HEK293 (cell line): Measurements from ENCODE around the gene SLC6A11.

Experiments used
- CTCF ChIA-PET: fragments of 350-600 bp; formaldehyde crosslinking; extraction: SDS; loops from one replicate; lab custom pipeline; 2021; ENCODE audit warnings: antibody characterized with exemption; lab: Yijun Ruan, JAX
- POLR2A ChIA-PET: fragments of 300-600 bp; formaldehyde crosslinking; extraction: SDS; loops from one replicate; lab custom pipeline; 2020; ENCODE audit warnings: antibody characterized with exemption, inconsistent platforms; lab: Yijun Ruan, JAX
- H3K27ac ChIP-seq: fragments of 200-500 bp; sonication (Bioruptor generic); 2 replicates; pipeline ENCODE4 v1.5.1; 2014; ENCODE audit warnings: low read depth, low read length, control low read depth, inconsistent platforms; ENCODE audit errors: extremely low read depth
- H3K36me3 ChIP-seq, 2 experiments: fragments of 200-500 bp in 1 of 2; sonication (Bioruptor generic) in 1 of 2; 1 replicate in 1 of 2; 2 replicates in 1 of 2; pipeline ENCODE4 v1.5.1; 2014 to 2017; ENCODE audit warnings: inconsistent platforms in 2 of 2, low read length in 2 of 2; ENCODE audit not compliant: control insufficient read depth in 2 of 2, insufficient read depth in 1 of 2
- H3K4me1 ChIP-seq: fragments of 200-500 bp; sonication (Bioruptor generic); 2 replicates; pipeline ENCODE4 v1.5.1; 2014; ENCODE audit warnings: mild to moderate bottlenecking, low read length, inconsistent platforms; ENCODE audit not compliant: control insufficient read depth, insufficient read depth
- H3K4me3 ChIP-seq: 2 replicates; pipeline ENCODE4 v1.5.1; 2011; ENCODE audit warnings: low read depth, mild to moderate bottlenecking, control low read depth, low read length, moderate library complexity
- H3K9me3 ChIP-seq: fragments of 200-500 bp; sonication (Bioruptor generic); 2 replicates; pipeline ENCODE4 v1.5.1; 2014; ENCODE audit warnings: low read depth, low read length, inconsistent platforms; ENCODE audit not compliant: control insufficient read depth, insufficient read depth
- BCL6B ChIP-seq: fragments of 450-650 bp; formaldehyde crosslinking; IDR thresholded peaks from 2 replicates; pipeline ENCODE4 v1.5.1; 2017; ENCODE audit warnings: missing biosample characterization, missing genetic modification characterization
- FEZF1 ChIP-seq: fragments of 450-650 bp; formaldehyde crosslinking; IDR thresholded peaks from 2 replicates; pipeline ENCODE4 v1.5.1; 2016; ENCODE audit warnings: missing biosample characterization, missing genetic modification characterization
- GLIS1 ChIP-seq: fragments of 450-650 bp; formaldehyde crosslinking; IDR thresholded peaks from 2 replicates; pipeline ENCODE4 v1.5.1; 2016; ENCODE audit warnings: missing biosample characterization, missing genetic modification characterization
- KLF16 ChIP-seq: fragments of 450-650 bp; formaldehyde crosslinking; IDR thresholded peaks from 2 replicates; pipeline ENCODE4 v1.5.1; 2017; ENCODE audit warnings: missing biosample characterization, missing genetic modification characterization
- MZF1 ChIP-seq: fragments of 450-650 bp; formaldehyde crosslinking; IDR thresholded peaks from 2 replicates; pipeline ENCODE4 v1.5.1; 2017; ENCODE audit warnings: missing biosample characterization, missing genetic modification characterization, borderline replicate concordance
- OSR2 ChIP-seq: fragments of 450-650 bp; formaldehyde crosslinking; IDR thresholded peaks from 2 replicates; pipeline ENCODE4 v1.5.1; 2016; ENCODE audit warnings: missing biosample characterization, missing genetic modification characterization
- PRDM1 ChIP-seq: fragments of 450-650 bp; formaldehyde crosslinking; IDR thresholded peaks from 2 replicates; pipeline ENCODE4; 2016; ENCODE audit warnings: missing biosample characterization, missing genetic modification characterization
- SCRT1 ChIP-seq: fragments of 450-650 bp; formaldehyde crosslinking; IDR thresholded peaks from 2 replicates; pipeline ENCODE4 v1.5.1; 2016; ENCODE audit warnings: missing biosample characterization, missing genetic modification characterization, borderline replicate concordance
- SCRT2 ChIP-seq: fragments of 450-650 bp; formaldehyde crosslinking; IDR thresholded peaks from 2 replicates; pipeline ENCODE4 v1.5.1; 2016; ENCODE audit warnings: missing biosample characterization, missing genetic modification characterization
- WT1 ChIP-seq: fragments of 450-650 bp; formaldehyde crosslinking; IDR thresholded peaks from 2 replicates; pipeline ENCODE4 v1.5.1; 2016; ENCODE audit warnings: missing biosample characterization, missing genetic modification characterization
- YY1 ChIP-seq: fragments of 450-650 bp; formaldehyde crosslinking; IDR thresholded peaks from 2 replicates; pipeline ENCODE4 v1.5.1; 2018; ENCODE audit warnings: missing biosample characterization, missing genetic modification characterization
- ZBTB17 ChIP-seq: fragments of 450-650 bp; formaldehyde crosslinking; IDR thresholded peaks from 2 replicates; pipeline ENCODE4 v1.5.1; 2016; ENCODE audit warnings: missing biosample characterization, missing genetic modification characterization
- ZBTB20 ChIP-seq: fragments of 450-650 bp; formaldehyde crosslinking; IDR thresholded peaks from 2 replicates; pipeline ENCODE4 v1.5.1; 2016; ENCODE audit warnings: missing biosample characterization, missing genetic modification characterization
- ZBTB48 ChIP-seq: fragments of 450-650 bp; formaldehyde crosslinking; IDR thresholded peaks from 2 replicates; pipeline ENCODE4 v1.5.1; 2016; ENCODE audit warnings: missing biosample characterization, missing genetic modification characterization
- ZEB2 ChIP-seq: fragments of 450-650 bp; formaldehyde crosslinking; IDR thresholded peaks from 2 replicates; pipeline ENCODE4 v1.5.1; 2016; ENCODE audit warnings: missing biosample characterization, missing genetic modification characterization
- ZFHX2 ChIP-seq: fragments of 450-650 bp; formaldehyde crosslinking; conservative IDR thresholded peaks from 2 replicates; pipeline ENCODE4 v1.5.1; 2016; ENCODE audit warnings: missing biosample characterization, missing genetic modification characterization
- ZFP3 ChIP-seq: fragments of 450-650 bp; formaldehyde crosslinking; IDR thresholded peaks from 2 replicates; pipeline ENCODE4 v1.5.1; 2016; ENCODE audit warnings: low read depth, missing biosample characterization, missing genetic modification characterization
- ZNF10 ChIP-seq: fragments of 450-650 bp; formaldehyde crosslinking; IDR thresholded peaks from 2 replicates; pipeline ENCODE4 v1.5.1; 2017; ENCODE audit warnings: missing biosample characterization, missing genetic modification characterization
- ZNF184 ChIP-seq: fragments of 450-650 bp; IDR thresholded peaks from 2 replicates; pipeline ENCODE4 v1.5.1; 2018; ENCODE audit warnings: missing biosample characterization, mild to moderate bottlenecking, missing genetic modification characterization
- ZNF266 ChIP-seq: fragments of 450-650 bp; formaldehyde crosslinking; IDR thresholded peaks from 2 replicates; pipeline ENCODE4 v1.5.1; 2016; ENCODE audit warnings: missing biosample characterization, missing genetic modification characterization, low read depth
- ZNF335 ChIP-seq: fragments of 450-650 bp; formaldehyde crosslinking; conservative IDR thresholded peaks from 2 replicates; pipeline ENCODE4 v1.5.1; 2016; ENCODE audit warnings: missing biosample characterization, missing genetic modification characterization
- ZNF341 ChIP-seq: fragments of 450-650 bp; formaldehyde crosslinking; IDR thresholded peaks from 2 replicates; pipeline ENCODE4; 2016; ENCODE audit warnings: low read depth, missing biosample characterization, missing genetic modification characterization
- ZNF354C ChIP-seq: fragments of 450-650 bp; formaldehyde crosslinking; IDR thresholded peaks from 2 replicates; pipeline ENCODE4 v1.5.1; 2016; ENCODE audit warnings: missing biosample characterization, missing genetic modification characterization, low read depth, borderline replicate concordance
- ZNF37A ChIP-seq: fragments of 450-650 bp; IDR thresholded peaks from 2 replicates; pipeline ENCODE4 v1.5.1; 2018; ENCODE audit warnings: missing biosample characterization, missing genetic modification characterization
- ZNF394 ChIP-seq: fragments of 450-650 bp; formaldehyde crosslinking; IDR thresholded peaks from 2 replicates; pipeline ENCODE4 v1.5.1; 2016; ENCODE audit warnings: missing biosample characterization, missing genetic modification characterization, mild to moderate bottlenecking, moderate library complexity, borderline replicate concordance
- ZNF521 ChIP-seq: fragments of 450-650 bp; formaldehyde crosslinking; IDR thresholded peaks from 2 replicates; pipeline ENCODE4 v1.5.1; 2017; ENCODE audit warnings: missing biosample characterization, mild to moderate bottlenecking, missing genetic modification characterization
- ZNF530 ChIP-seq: fragments of 450-650 bp; formaldehyde crosslinking; IDR thresholded peaks from 2 replicates; pipeline ENCODE4 v1.5.1; 2016; ENCODE audit warnings: low read depth, missing biosample characterization, missing genetic modification characterization
- ZNF548 ChIP-seq: fragments of 450-650 bp; formaldehyde crosslinking; IDR thresholded peaks from 2 replicates; pipeline ENCODE4 v1.5.1; 2016; ENCODE audit warnings: missing biosample characterization, missing genetic modification characterization
- ZNF571 ChIP-seq: fragments of 450-650 bp; formaldehyde crosslinking; IDR thresholded peaks from 2 replicates; pipeline ENCODE4 v1.5.0; 2017; ENCODE audit warnings: missing biosample characterization, missing genetic modification characterization
- ZNF654 ChIP-seq: fragments of 450-650 bp; formaldehyde crosslinking; IDR thresholded peaks from 2 replicates; pipeline ENCODE4 v1.5.1; 2016; ENCODE audit warnings: low read depth, missing biosample characterization, missing genetic modification characterization
- ZNF837 ChIP-seq: fragments of 450-650 bp; formaldehyde crosslinking; IDR thresholded peaks from 2 replicates; pipeline ENCODE4 v1.5.1; 2016; ENCODE audit warnings: missing biosample characterization, missing genetic modification characterization
- ZSCAN30 ChIP-seq: fragments of 450-650 bp; IDR thresholded peaks from 2 replicates; pipeline ENCODE4 v1.5.1; 2018; ENCODE audit warnings: missing biosample characterization, mild to moderate bottlenecking, missing genetic modification characterization, moderate library complexity
- ZXDB ChIP-seq: fragments of 450-650 bp; formaldehyde crosslinking; IDR thresholded peaks from 2 replicates; pipeline ENCODE4 v1.5.1; 2016; ENCODE audit warnings: missing biosample characterization, missing genetic modification characterization

The SLC6A11 gene

GRCh38 chr3:10957976-10958749, 142.1 kb downstream of the SLC6A11 start (continued):
- TF ChIP-seq YY1 (no peak), KLF16 (tag by site-specific recombination) (no peak), ZNF654 (tag by site-specific recombination) (no peak), ZNF548 (tag by site-specific recombination) (no peak), ZNF37A (no peak), SCRT2 (peak; percentile 96), ZFP3 (no peak), WT1 (peak; percentile 93), ZFHX2 (tag by site-specific recombination) (peak; percentile 74), OSR2 (tag by site-specific recombination) (peak; percentile 96), MZF1 (peak; percentile 59; the same call in 1 of the 2 replicates), ZNF10 (tag by site-specific recombination) (no peak), ZNF571 (no peak), ZNF184 (tag by site-specific recombination) (no peak), GLIS1 (tag by site-specific recombination) (peak; percentile 47), FEZF1 (tag by site-specific recombination) (peak; percentile 25; the same call in 1 of the 2 replicates), ZNF837 (tag by site-specific recombination) (no peak), ZNF394 (tag by site-specific recombination) (0 out of 2 replicates have a peak, but pooled peaks have one; percentile 21)

- POLR2A ChIA-PET = no interaction called here
- peaks cover 2% of the 10 kb centered on the region; the same call in 1 of the 2 replicates for H3K4me1 ChIP-seq
- H3K9me3 ChIP-seq = no peaks in the 10 kb centered on the region
- TF ChIP-seq PRDM1 (tag by site-specific recombination) = no peak
- peak; percentile 66 for TF ChIP-seq ZBTB17 (tag by site-specific recombination)
- TF ChIP-seq, all 188 proteins: peak for 1
- Histone ChIP-seq H3K4me3 (no peak overlapping the region), H3K27ac (no peak overlapping the region), H3K36me3 (no peaks in the 10 kb centered on the region)
- CTCF ChIA-PET = interaction anchor here (1.5 kb wide), 1 partner anchor 9 kb away, joined by 3 read pairs; no protein-coding TSS in a partner anchor
These were observed 144.2 kb downstream of the SLC6A11 start for GRCh38 chr3:10960255-10960654.

GRCh38 chr3:10961921-10962320, 145.9 kb downstream of the SLC6A11 start:
- Histone ChIP-seq H3K27ac (no peak overlapping the region), H3K9me3 (no peaks in the 10 kb centered on the region), H3K36me3 (no peaks in the 10 kb centered on the region), H3K4me1 (peaks cover 2% of the 10 kb centered on the region; the same call in 1 of the 2 replicates), H3K4me3 (no peak overlapping the region)
- POLR2A ChIA-PET = no interaction called here
- CTCF ChIA-PET = interaction anchor here (0.6 to 2.7 kb wide), 2 partner anchors 21 to 79 kb away, joined by 3 to 14 read pairs; no protein-coding TSS in a partner anchor
- TF ChIP-seq ZEB2 (tag by site-specific recombination) = no peak
- no peak for TF ChIP-seq ZNF335 (tag by site-specific recombination)
- TF ChIP-seq ZNF354C = no peak
- no peak for TF ChIP-seq ZNF548 (tag by site-specific recombination)
- TF ChIP-seq ZNF266 (tag by site-specific recombination) = no peak
- TF ChIP-seq ZBTB48 = no peak
- no peak for TF ChIP-seq ZNF521 (tag by site-specific recombination)
- no peak for TF ChIP-seq ZNF10 (tag by site-specific recombination)
- TF ChIP-seq ZNF341 = no peak
- no peak for TF ChIP-seq ZSCAN30 (tag by site-specific recombination)
- TF ChIP-seq ZXDB (tag by site-specific recombination) = no peak
- TF ChIP-seq BCL6B (tag by site-specific recombination) = no peak
- no peak for TF ChIP-seq ZBTB20 (tag by site-specific recombination)
- TF ChIP-seq SCRT1 = no peak
- no peak for TF ChIP-seq GLIS1 (tag by site-specific recombination)
- TF ChIP-seq ZNF530 (tag by site-specific recombination) = no peak
